Skeletal muscle satellite cell (primary cell): ENCODE results near the gene MISP.
A peak's percentile ranks its signal among the peaks of the same experiment; 100 is the strongest.

ENCODE experiments used
- H3K27me3 ChIP-seq: 2 replicates; pipeline ENCODE4 v1.7.0; 2013; ENCODE audit warnings: low read length; ENCODE audit not compliant: control insufficient read depth, insufficient read depth
- H3K36me3 ChIP-seq: 2 replicates; pipeline ENCODE4 v1.7.0; 2013; ENCODE audit warnings: mild to moderate bottlenecking, control low read depth, low read length; ENCODE audit not compliant: insufficient read depth
- H3K4me1 ChIP-seq: 2 replicates; pipeline ENCODE4 v1.7.0; 2013; ENCODE audit warnings: low read length; ENCODE audit not compliant: control insufficient read depth, insufficient read depth
- H3K4me2 ChIP-seq: 2 replicates; pipeline ENCODE4 v1.7.0; 2013; ENCODE audit warnings: mild to moderate bottlenecking, low read length
- H3K4me3 ChIP-seq: 2 replicates; pipeline ENCODE4 v1.7.0; 2013; ENCODE audit warnings: low read length
- H3K9ac ChIP-seq: 2 replicates; pipeline ENCODE4 v1.7.0; 2013; ENCODE audit warnings: mild to moderate bottlenecking, low read depth, low read length, moderate library complexity
- H3K9me3 ChIP-seq: replicated peaks from 2 replicates; pipeline ENCODE4 v1.7.0; 2013; ENCODE audit warnings: mild to moderate bottlenecking, control low read depth, low read length

MISP gene

DNA sequence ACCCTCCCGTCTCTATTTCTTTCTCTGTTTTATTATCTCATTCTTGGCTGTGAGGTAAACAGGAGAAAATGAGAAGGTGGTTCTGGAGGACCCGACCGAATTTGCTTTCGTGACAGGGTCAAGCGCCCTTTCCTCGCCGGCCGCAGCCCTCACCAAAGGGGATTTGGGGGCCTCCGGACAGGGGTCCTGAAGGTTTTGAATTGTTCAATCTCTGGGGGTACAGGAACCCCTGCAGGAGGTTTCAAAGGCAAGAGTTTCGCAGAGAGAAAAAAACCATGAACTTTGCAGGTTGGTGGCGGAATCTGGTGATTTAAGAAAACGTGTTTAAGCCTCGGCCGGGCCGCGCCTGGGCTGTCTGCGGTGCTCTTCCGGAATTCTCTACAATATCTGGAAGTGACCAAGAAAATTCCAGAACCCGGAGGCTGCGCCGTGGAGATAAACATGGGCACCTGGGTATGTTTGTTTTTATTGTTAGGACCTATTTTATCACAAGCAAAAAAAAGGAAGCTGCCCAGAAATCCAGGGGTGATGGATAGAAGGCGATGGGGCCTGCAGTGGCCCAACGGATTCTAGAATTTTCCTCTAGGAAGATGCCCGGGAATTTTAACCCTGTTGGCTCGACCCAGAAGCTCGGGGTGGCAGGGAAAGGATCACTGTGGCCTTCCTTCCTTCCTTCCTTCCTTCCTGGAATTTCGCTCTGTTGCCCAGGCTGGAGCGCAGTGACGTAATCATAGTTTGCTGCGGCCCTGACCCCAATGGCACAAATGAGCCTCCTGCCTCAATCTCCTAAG is 32.2 kb downstream of the MISP start:
- H3K27me3 ChIP-seq, result no peaks in the 10 kb centered on the region
- H3K4me3 ChIP-seq, result peak overlapping the region; percentile 63
- no peaks in the 10 kb centered on the region for H3K9me3 ChIP-seq
- H3K9ac ChIP-seq, result peak overlapping the region; percentile 47
- H3K4me2 ChIP-seq, result peak overlapping the region; percentile 79
- peaks cover 27% of the 10 kb centered on the region for H3K4me1 ChIP-seq
- no peaks in the 10 kb centered on the region for H3K36me3 ChIP-seq

DNA sequence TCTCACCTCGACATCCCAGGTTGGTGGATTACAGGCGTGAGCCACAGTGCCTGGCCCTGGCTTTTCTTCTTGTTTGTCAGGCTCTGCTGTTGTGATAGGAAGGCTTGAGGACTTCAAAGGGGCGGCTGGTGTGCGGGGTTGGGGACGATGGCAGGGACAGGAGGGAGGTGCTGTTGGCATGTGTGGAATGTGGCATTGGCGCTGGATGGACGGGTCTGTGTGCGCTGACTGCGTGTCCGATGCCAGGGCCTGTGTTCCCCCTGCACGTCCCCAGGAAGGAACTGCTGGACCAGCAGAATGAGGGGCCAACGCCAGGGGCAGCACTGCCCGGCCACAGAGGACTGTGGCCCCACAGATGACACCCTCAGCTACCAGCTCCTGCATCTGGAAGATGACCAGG is 33.6 kb downstream of the MISP start:
- no peak overlapping the region for H3K9ac ChIP-seq
- peaks cover 23% of the 10 kb centered on the region for H3K4me1 ChIP-seq
- H3K36me3 ChIP-seq, result no peaks in the 10 kb centered on the region
- no peaks in the 10 kb centered on the region for H3K27me3 ChIP-seq
- no peak overlapping the region for H3K4me2 ChIP-seq
- H3K4me3 ChIP-seq, result no peak overlapping the region
- H3K9me3 ChIP-seq, result no peaks in the 10 kb centered on the region

DNA sequence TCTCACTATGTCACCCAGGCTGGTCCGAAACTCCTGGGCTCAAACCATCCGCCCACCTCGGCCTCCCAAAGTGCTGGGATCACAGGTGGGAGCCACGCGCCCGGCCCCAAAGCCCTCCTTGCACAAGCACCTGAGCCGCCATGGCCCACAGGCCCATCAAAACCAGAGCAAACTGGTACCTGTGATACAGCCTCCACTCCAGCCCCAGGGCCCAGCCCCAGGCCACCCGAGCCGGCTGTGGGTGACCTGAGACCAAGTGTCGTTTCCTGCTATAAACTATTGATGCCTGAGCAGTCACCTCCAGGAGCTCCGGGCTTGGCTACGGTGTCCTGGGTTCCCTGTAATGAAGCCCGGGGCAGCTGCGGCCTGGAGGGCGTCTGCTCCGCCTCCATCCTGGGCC is 36.6 kb downstream of the MISP start:
- no peak overlapping the region for H3K9ac ChIP-seq
- H3K4me3 ChIP-seq, result no peak overlapping the region
- H3K27me3 ChIP-seq, result no peaks in the 10 kb centered on the region

DNA sequence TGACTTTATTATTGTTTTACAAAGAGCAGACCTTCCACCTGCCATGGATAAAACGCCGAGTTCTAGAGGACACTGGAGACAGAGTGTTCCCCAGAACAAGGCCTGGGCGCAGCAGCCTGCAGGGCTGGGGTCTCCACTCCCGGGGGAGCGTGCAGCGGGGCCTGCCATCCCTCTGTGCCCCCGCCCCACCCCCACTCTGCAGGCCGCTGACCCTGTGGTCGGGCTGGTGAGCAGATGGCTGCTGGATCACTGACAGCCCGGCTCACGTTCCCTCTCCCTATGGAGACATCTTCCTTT is 37.7 kb downstream of the MISP start:
- Histone ChIP-seq H3K4me1 (peaks cover 8% of the 10 kb centered on the region), H3K36me3 (no peaks in the 10 kb centered on the region), H3K9me3 (no peaks in the 10 kb centered on the region), H3K4me2 (no peak overlapping the region), H3K4me3 (no peak overlapping the region), H3K27me3 (no peaks in the 10 kb centered on the region), H3K9ac (no peak overlapping the region)

More for the DNA sequence above, 36.6 kb downstream of the MISP start:
- H3K4me1 ChIP-seq, result peaks cover 16% of the 10 kb centered on the region
- no peak overlapping the region for H3K4me2 ChIP-seq
- no peaks in the 10 kb centered on the region for H3K9me3 ChIP-seq
- H3K36me3 ChIP-seq, result no peaks in the 10 kb centered on the region

- Histone ChIP-seq H3K4me3 (no peak overlapping the region), H3K4me1 (peaks cover 8% of the 10 kb centered on the region), H3K9ac (no peak overlapping the region), H3K36me3 (no peaks in the 10 kb centered on the region), H3K4me2 (no peak overlapping the region), H3K9me3 (no peaks in the 10 kb centered on the region), H3K27me3 (no peaks in the 10 kb centered on the region)
Observed at GRCh38 chr19:788983-789700, 38.2 kb downstream of the MISP start.

- Histone ChIP-seq H3K4me2 (no peak overlapping the region), H3K4me1 (peaks cover 8% of the 10 kb centered on the region), H3K9me3 (no peaks in the 10 kb centered on the region), H3K9ac (no peak overlapping the region), H3K4me3 (no peak overlapping the region), H3K36me3 (no peaks in the 10 kb centered on the region), H3K27me3 (no peaks in the 10 kb centered on the region)
Observed at GRCh38 chr19:789701-790060, 38.8 kb downstream of the MISP start.

GRCh38 chr19:791007-791566 is 40.2 kb downstream of the MISP start:
- H3K4me1 ChIP-seq, result peaks cover 18% of the 10 kb centered on the region
- H3K4me2 ChIP-seq, result no peak overlapping the region
- no peak overlapping the region for H3K4me3 ChIP-seq
- no peak overlapping the region for H3K9ac ChIP-seq
- no peaks in the 10 kb centered on the region for H3K9me3 ChIP-seq
- H3K36me3 ChIP-seq, result no peaks in the 10 kb centered on the region
- H3K27me3 ChIP-seq, result no peaks in the 10 kb centered on the region

DNA sequence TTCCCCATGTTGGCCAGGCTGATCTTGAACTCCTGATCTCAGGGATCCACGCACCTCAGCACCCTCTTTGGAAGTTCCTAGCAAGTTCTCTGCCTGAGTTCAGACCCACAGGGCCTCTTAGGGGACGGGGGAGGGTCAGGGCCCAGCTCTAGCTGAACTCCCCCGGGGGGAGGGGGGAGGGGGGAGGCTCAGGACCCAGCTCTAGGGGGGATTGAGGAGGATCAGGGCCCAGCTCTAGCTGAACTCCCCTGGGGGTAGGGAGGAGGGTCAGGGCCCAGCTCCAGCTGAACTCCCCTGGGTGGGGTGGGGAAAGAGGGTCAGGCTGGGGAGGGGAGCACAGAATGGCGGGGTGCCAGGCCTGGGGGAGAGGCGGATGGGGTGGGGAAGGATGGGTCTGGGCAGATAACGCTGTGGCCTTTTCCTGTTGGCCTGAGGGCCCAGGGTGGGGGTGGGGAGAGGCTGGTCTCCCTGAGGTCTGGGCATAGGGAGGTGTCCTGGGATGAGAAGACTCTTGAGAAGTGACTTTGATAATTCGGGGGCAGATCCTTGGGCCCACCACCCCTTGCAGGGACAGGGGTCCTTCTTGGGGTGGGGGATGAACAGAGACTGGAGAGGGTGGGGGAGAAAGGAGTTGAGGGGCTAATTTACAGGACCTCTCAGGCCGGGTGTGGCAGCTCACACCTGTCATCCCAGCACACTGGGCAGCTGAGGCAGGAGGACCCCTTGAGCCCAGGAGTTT is 40.8 kb downstream of the MISP start:
- no peaks in the 10 kb centered on the region for H3K27me3 ChIP-seq
- no peak overlapping the region for H3K4me2 ChIP-seq
- H3K4me1 ChIP-seq, result peaks cover 22% of the 10 kb centered on the region
- H3K4me3 ChIP-seq, result no peak overlapping the region
- no peak overlapping the region for H3K9ac ChIP-seq
- no peaks in the 10 kb centered on the region for H3K9me3 ChIP-seq
- H3K36me3 ChIP-seq, result no peaks in the 10 kb centered on the region

DNA sequence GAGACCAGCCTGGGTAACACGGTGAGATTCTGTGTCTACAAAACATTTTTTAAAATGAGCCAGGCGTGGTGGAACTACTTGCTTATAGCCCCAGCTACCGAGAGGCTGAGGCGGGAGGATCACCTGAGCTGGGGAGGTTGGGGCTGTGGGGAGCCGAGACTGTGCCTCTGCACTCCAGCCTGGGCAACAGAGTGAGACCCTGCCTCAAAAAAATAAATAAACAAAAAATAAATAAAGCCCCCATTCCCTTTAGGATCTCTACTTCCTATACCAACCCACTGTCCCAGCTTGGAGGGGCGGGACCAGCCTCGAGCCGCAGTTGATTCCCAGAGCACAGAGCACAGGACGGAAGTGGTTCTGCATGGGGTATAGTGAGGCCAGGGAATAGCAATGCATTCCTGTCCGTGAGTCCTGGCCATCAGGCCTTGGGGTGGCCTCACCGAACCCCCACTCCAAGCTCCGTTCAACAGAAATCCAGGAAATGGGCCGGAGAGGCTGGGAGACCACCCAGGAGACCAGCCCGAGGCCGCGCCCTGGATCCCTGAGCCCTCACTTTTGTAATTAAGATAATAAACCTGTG is 41.5 kb downstream of the MISP start:
- Histone ChIP-seq H3K9me3 (no peaks in the 10 kb centered on the region), H3K4me3 (no peak overlapping the region), H3K4me1 (peaks cover 22% of the 10 kb centered on the region), H3K27me3 (no peaks in the 10 kb centered on the region), H3K36me3 (no peaks in the 10 kb centered on the region), H3K9ac (no peak overlapping the region), H3K4me2 (no peak overlapping the region)

DNA sequence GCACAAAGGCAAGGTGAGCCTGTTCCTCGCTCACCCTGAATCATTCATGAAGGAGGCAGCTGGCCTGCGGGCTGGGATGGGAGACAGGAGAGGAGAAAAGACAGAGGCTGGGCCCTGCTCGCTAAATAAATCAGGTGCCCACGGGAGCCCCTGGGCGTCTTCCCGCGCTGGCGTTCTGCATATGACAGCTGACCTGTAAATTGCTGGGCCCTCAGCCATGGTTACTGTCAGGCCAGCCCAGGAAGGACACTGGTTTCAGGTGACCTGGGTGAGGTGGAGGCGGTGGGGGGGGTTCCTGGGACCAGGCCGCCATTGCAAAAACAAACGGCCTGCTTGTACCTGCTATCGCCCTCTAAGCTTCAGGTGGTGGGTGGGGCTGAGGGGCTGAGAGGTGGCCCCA is 42.9 kb downstream of the MISP start:
- peaks cover 7% of the 10 kb centered on the region for H3K36me3 ChIP-seq
- no peak overlapping the region for H3K4me3 ChIP-seq
- no peak overlapping the region for H3K4me2 ChIP-seq
- H3K4me1 ChIP-seq, result peaks cover 22% of the 10 kb centered on the region
- H3K9me3 ChIP-seq, result no peaks in the 10 kb centered on the region
- no peak overlapping the region for H3K9ac ChIP-seq
- H3K27me3 ChIP-seq, result no peaks in the 10 kb centered on the region

GRCh38 chr19:795073-795611 is 44.2 kb downstream of the MISP start:
- H3K9me3 ChIP-seq, result no peaks in the 10 kb centered on the region
- no peak overlapping the region for H3K4me3 ChIP-seq
- H3K9ac ChIP-seq, result peak overlapping the region; percentile 10
- H3K4me2 ChIP-seq, result no peak overlapping the region
- H3K36me3 ChIP-seq, result peaks cover 20% of the 10 kb centered on the region
- H3K27me3 ChIP-seq, result no peaks in the 10 kb centered on the region
- H3K4me1 ChIP-seq, result peaks cover 24% of the 10 kb centered on the region
